Measurements from ENCODE around the gene HLA-DMA. TPM values are rescaled to one million over a fixed set of nuclear protein-coding genes. Genes with fewer than 3 reads are reported as not detected.

Gene HLA-DMA
- total and polyA plus RNA-seq, 2 of the 13 experiments (the other 11 are each of a cell fraction or from before 2014, with no cell fraction given): 0.70 to 0.71 TPM

DNA sequence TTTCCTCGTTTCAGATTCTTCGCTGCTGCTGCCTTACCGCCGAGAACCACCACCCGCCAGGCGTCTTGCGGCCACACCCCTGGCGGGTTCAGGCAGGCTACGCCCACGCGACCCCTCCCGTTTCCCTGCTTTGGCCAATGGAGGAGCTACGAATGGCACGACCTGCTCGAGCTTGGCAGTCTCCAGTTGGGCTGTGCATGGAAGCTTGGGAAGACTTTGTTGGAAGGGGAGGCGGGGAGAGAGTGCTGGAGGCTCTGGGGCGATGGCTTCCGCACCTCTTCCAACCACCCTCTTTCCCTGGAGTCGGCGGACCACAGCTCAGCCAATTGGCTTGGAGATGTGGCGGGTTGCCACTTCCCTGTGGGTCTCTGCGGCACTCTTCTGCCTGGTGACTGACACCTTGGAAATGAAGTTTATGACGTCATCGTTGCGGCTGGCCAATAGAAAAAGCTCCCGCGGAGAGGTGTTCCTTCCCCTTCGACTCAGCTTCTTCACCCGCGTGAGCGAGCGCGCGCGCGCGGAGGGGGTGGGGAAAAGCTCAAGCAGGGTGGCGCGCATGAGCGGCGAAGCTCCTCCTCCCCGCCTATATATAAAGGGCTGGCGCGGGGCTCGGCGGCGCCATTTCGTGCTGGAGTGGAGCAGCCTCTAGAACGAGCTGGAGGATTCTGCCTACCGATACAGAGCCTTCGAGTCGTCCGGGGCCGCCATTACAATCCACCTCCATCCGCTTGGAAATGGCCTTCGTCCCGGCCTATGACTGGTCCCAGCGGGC, 18.9 kb upstream of the HLA-DMA start:
- H3K36me3 ChIP-seq (replicated peaks in 1 of 2; ENCODE audit: control insufficient read depth in 1 of 2, insufficient read depth in 2 of 2, low read length in 2 of 2): peaks cover 23 to 45% of the 10 kb centered on the region in 2 experiments
- H3K27me3 ChIP-seq (ENCODE audit: control insufficient read depth in 1 of 2, insufficient read depth in 2 of 2, low read length in 2 of 2): peaks cover 0 to 4% of the 10 kb centered on the region in 2 experiments; a peak in 1 of 5 replicates
- WGBS (ENCODE audit: low lambda C conversion rate): 33% methylated on average over 50 of the region's 58 CpGs
- ATAC-seq (peak; percentile 43), FAIRE-seq (peak; percentile 60), DNase-seq (ENCODE audit: low spot score) (peak; percentile 98)
- H3K4me2 ChIP-seq (ENCODE audit: low read depth, low read length): peak overlapping the region; percentile 97
- in situ Hi-C loops (cut with HindIII; ENCODE audit: extremely low pct_ligation_motif_present, low pct_unique_long_range_greater_than_20kb): loop anchor here (5.0 to 25.0 kb wide), 2 partner anchors 779 to 1059 kb away; partner anchors contain the start of genes GPSM3, PBX2 and ZBTB12
- BruUV-seq (replicated peaks): no TSS peak
- ChIA-PET POLR2A (interaction anchor here (0.6 to 10.5 kb wide), 74 partner anchors 9 to 1573 kb away, joined by 3 to 305 read pairs (median 4); partner anchors contain the start of genes ABHD16A, AGPAT1, ATF6B and B3GALT4), CTCF (ENCODE audit: low intra/inter-chr PET ratio, low total read pairs) (no interaction called here)
- intact Hi-C loops (cut with micrococcal nuclease; ENCODE audit: unreplicated experiment): loop anchor here (5.0 kb wide), 1 partner anchor 226 kb away; no protein-coding TSS in a partner anchor
- H2AFZ ChIP-seq (ENCODE audit: low read length): no peak overlapping the region
- peaks cover 47% of the 10 kb centered on the region for H3K4me1 ChIP-seq (ENCODE audit: insufficient read depth, low read length)
- H3K9me3 ChIP-seq (ENCODE audit: low read length): no peaks in the 10 kb centered on the region
- H4K20me1 ChIP-seq (ENCODE audit: insufficient read depth, low read length): peaks cover 47% of the 10 kb centered on the region
- H3K27ac ChIP-seq (ENCODE audit: extremely low read length, insufficient read depth, low read length): peak overlapping the region; percentile 99
- peak overlapping the region; percentile 100 for H3K9ac ChIP-seq (ENCODE audit: insufficient read depth, low read depth, low read length)
- H3K79me2 ChIP-seq (ENCODE audit: insufficient read depth, low read length): peaks cover 85% of the 10 kb centered on the region
- H3K4me3 ChIP-seq (replicated peaks in 1 of 3; ENCODE audit: insufficient read depth in 1 of 3, low read depth in 2 of 3, low read length in 3 of 3): peak overlapping the region; percentile 90 to 98 (median 95)
- TF ChIP-seq ZNF547 (CRISPR knock-in tag; IDR thresholded peaks at IDR 0.05) (peak; percentile 65; the same call in 1 of the 2 replicates), ZBTB14 (CRISPR knock-in tag; IDR thresholded peaks at IDR 0.05) (peak; percentile 99), RFXANK (CRISPR knock-in tag; IDR thresholded peaks at IDR 0.05) (peak; percentile 97), TBX3 (IDR thresholded peaks at IDR 0.05; ENCODE audit: borderline replicate concordance) (peak; percentile 79; the same call in 1 of the 2 replicates), NFE2L1 (CRISPR knock-in tag; IDR thresholded peaks at IDR 0.05; ENCODE audit: borderline replicate concordance) (no peak), PTBP1 (IDR thresholded peaks at IDR 0.05; ENCODE audit: low read depth, low read length, poor library complexity, severe bottlenecking) (peak; percentile 43), KDM2A (CRISPR knock-in tag; IDR thresholded peaks at IDR 0.05; ENCODE audit: borderline replicate concordance, low read depth) (peak; percentile 63), ZNF329 (CRISPR knock-in tag; IDR thresholded peaks at IDR 0.05; ENCODE audit: low read depth) (0 out of 2 replicates have a peak, but pooled peaks have one; percentile 22), REPIN1 (CRISPR knock-in tag; IDR thresholded peaks at IDR 0.05; ENCODE audit: borderline replicate concordance, low read depth) (peak; percentile 78), ZNF160 (CRISPR knock-in tag; IDR thresholded peaks at IDR 0.05) (no peak; the same call in 1 of the 2 replicates), SOX13 (IDR thresholded peaks at IDR 0.05) (peak; percentile 73; the same call in 1 of the 2 replicates), SOX13 (CRISPR knock-in tag; conservative IDR thresholded peaks at IDR 0.05 in 1 of 2, IDR thresholded peaks at IDR 0.05 in 1 of 2) (peak in 1 of 2 experiments; percentile 76; a peak in 1 of 4 replicates), RBAK (CRISPR knock-in tag; IDR thresholded peaks at IDR 0.05) (no peak), MAX (IDR thresholded peaks at IDR 0.05) (no peak), RFXAP (CRISPR knock-in tag; IDR thresholded peaks at IDR 0.05; ENCODE audit: borderline replicate concordance) (peak; percentile 99), ZNF878 (CRISPR knock-in tag; IDR thresholded peaks at IDR 0.05) (peak; percentile 97), SNAI1 (CRISPR knock-in tag; IDR thresholded peaks at IDR 0.05; ENCODE audit: borderline replicate concordance) (no peak; the same call in 1 of the 2 replicates), MED13 (CRISPR knock-in tag; IDR thresholded peaks at IDR 0.05) (peak; percentile 87), ZNF260 (CRISPR knock-in tag; IDR thresholded peaks at IDR 0.05; ENCODE audit: borderline replicate concordance, low read depth) (0 out of 2 replicates have a peak, but pooled peaks have one; percentile 60)
- TF ChIP-seq, protein P1, sequence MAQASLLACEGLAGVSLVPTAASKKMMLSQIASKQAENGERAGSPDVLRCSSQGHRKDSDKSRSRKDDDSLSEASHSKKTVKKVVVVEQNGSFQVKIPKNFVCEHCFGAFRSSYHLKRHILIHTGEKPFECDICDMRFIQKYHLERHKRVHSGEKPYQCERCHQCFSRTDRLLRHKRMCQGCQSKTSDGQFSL (CRISPR knock-in tag; IDR thresholded peaks at IDR 0.05): peak; percentile 75
- TF ChIP-seq, protein P2, sequence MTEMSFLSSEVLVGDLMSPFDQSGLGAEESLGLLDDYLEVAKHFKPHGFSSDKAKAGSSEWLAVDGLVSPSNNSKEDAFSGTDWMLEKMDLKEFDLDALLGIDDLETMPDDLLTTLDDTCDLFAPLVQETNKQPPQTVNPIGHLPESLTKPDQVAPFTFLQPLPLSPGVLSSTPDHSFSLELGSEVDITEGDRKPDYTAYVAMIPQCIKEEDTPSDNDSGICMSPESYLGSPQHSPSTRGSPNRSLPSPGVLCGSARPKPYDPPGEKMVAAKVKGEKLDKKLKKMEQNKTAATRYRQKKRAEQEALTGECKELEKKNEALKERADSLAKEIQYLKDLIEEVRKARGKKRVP (CRISPR knock-in tag; IDR thresholded peaks at IDR 0.05): peak in 1 of 2 experiments; percentile 62; a peak in 1 of 4 replicates
